NCI-H1436 (cell line): ENCODE results near the gene F2RL2.

Experiments used
- DNase-seq: peaks from one replicate; lab custom pipeline; 2025; lab: John Stamatoyannopoulos, UW

The F2RL2 gene

DNA sequence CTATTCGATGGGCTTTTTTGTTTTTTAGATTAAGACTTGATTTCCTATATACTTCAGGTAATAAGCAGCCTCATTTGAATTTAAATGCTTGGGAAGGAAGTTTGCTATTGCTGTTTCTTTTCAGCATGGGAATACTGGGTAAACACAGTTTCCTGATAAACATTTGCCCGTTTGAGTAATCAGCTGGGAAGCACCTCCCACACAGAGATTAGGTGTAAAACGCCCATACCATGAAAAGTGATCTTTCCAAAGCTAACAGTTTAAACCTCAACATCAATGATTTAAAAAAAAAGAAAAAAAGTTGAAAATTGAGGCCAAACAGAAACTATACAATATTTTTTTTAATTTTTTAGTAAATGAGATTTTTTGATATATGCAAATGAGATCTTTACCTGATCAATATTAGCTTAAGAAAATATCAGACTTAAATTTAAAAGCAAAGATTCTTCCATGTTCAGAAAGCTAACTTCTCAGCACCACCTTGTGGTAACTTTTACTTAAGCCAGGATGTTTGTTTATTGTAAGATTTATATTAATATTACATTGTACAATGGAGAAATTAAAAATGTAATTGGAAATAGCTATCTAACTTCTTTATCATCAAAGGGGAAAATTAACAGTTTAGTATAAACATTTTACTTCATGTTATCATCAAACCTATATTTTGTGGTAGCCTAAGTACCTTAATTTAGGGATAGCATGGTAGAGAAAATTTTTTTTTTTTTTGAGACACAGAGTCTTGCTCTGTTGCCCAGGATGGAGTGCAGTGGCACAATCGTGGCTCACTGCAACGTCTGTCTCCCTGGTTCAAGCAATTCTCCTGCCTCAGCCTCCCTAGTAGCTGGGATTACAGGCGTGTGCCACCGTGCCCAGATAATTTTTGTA lies 39.8 kb downstream of the F2RL2 start:
- no peak for DNase-seq

DNA sequence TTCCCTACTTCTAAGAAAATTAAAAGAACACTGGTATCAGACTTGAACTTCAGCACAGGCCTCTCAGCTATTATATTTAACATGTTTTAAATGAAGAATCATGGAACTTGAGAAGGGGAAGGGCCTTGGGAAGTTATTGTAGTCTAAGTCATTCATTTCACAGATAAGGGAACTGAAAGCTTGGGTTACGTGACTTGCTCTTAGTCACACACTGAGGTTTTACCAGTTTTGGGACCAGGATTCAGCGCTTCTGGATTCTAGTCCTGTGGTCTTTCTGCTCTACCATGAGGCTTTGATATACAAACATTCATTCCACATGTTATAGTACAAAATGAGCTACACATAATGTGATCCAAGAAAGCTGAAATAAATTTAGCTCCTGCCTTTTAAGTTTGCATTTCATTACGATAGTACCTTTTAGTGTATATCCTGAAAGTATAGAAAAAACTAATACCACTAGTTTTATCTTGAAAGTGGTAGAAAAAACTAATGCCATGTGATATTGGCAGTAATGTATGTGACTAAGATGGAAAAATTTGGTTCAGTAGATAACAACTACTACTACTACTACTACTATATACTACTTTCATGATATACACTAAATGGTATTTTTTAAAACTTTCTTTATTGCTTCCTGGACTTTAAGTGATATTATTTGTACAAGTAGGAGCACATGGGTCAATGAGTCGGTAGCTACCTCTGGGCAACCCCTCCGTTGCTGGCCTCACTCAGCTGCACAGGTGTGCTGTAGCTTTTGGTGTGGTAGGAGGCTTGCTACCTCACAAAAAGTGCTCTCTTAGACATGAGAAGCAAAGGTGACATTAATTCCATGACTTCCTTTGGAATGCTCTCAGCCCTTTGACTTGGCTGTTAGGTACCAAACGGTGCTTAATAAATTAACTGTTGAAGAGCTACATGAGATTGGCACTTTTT lies 40.7 kb downstream of the F2RL2 start:
- no peak for DNase-seq

DNA sequence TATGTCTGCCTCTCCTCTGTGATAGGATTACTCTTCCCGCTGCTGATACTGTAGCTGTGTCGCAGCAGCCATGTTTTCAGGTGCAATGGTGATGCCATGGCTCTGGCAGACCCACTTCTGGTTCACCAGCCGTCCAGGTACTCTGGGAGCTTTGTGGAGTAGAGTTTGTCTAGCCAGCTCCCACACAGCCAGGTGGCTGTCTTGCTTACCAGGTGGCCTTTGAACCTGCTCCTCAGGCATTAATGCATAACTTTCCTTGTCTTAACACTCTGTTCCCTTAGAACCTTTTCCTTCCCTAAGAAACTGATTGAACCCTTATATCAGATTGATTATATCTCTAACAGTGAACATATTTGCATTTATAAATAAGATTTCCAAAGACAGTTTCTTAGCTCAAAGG lies 42.2 kb downstream of the F2RL2 start:
- no peak for DNase-seq

- DNase-seq: no peak
Measured at GRCh38 chr5:76579166-76579937, 43.9 kb downstream of the F2RL2 start.

GRCh38 chr5:76576996-76577395 lies 46.2 kb downstream of the F2RL2 start:
- no peak for DNase-seq

GRCh38 chr5:76576450-76576849 lies 46.8 kb downstream of the F2RL2 start:
- DNase-seq: no peak

DNA sequence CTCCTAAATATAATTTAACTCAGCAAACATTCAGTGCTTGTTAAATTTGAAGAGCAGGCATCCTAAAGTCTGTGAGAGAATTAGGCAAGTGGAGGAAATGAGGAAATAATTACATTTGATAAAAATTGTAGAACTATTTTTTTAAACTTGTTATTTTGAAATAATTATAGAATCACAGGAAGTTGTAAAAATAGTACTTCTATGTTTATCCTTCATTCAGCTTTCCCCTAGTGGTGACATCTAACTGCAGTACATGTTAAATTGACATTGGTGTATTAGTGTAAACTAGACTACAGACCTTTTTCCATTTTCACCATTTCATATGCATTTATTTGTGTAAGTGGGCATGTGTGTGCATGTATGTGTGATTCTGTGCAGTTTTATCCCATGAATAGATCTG lies 51.6 kb downstream of the F2RL2 start:
- DNase-seq: no peak

DNA sequence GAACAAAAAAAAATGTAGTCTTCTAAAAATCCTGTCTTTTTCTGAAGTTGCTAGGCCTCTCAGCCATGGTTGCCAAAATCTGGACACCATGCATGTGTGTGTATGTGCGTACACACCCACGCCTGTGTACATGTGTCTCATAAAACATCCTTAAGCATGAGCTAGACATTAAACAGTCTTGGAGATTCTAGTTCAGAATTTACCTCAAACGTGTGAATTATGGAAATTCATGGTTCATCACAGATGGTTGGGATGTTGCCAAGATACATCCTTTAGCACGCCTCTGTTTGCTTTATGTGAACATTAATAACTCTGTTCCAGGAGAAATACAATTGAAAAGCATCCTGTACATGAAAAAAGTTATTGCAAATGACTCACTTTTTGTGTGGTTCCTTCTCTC lies 53.0 kb downstream of the F2RL2 start:
- no peak for DNase-seq
